Upper lobe of left lung (tissue), 4 donors: Measurements from ENCODE around the gene SCN8A.

Experiments used
- CTCF ChIP-seq, 6 experiments: fragments of 450-650 bp in 4 of 6; fragments of 200-600 bp in 2 of 6; sonication (generic) in 2 of 6; IDR thresholded peaks; one replicate each; pipeline ENCODE4 v1.5.1; 2016 to 2019; ENCODE audit warnings: antibody characterized with exemption in 6 of 6
- EP300 ChIP-seq, 4 donors: sonication (generic); formaldehyde crosslinking; IDR thresholded peaks; one replicate each; pipeline ENCODE4 v1.5.1; 2017; ENCODE audit warnings: antibody characterized with exemption in 4 of 4, control low read depth in 2 of 4
- POLR2A ChIP-seq, 4 donors: fragments of 450-650 bp; IDR thresholded peaks; one replicate each; pipeline ENCODE4 v1.5.1; 2016 to 2017; ENCODE audit warnings: antibody characterized with exemption in 4 of 4, mild to moderate bottlenecking in 2 of 4
- POLR2AphosphoS5 ChIP-seq, 2 donors: sonication (generic); formaldehyde crosslinking; IDR thresholded peaks; one replicate each; pipeline ENCODE4 v1.5.1; 2017; ENCODE audit warnings: antibody characterized with exemption in 2 of 2

- TF ChIP-seq CTCF (IDR thresholded peaks at IDR 0.05) (no peak), POLR2A (IDR thresholded peaks at IDR 0.05) (no peak), EP300 (IDR thresholded peaks at IDR 0.05) (no peak), POLR2AphosphoS5 (IDR thresholded peaks at IDR 0.05) (no peak)
Observed at GRCh38 chr12:51647647-51648046, 56.6 kb downstream of the SCN8A start.
